ENCODE measurements around the gene SCFD1.

DNA sequence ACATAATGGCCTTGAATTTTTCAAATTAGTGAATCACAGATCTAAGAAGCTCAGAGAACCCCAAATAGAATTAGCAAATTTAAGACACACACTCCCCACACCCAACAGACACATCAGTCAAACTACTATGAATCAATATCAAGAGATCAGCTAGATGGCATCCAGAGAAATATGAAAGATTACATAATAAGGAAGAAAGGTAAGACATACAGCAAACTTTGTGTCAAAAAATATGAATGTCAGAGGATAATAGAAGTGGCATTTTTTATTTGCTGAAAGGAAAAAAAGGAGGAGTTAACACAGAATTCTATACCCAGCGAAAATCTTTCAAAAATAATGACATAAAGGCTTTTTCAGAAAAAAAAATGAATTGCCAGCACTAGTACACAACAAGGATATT is 141.8 kb downstream of the SCFD1 start:
- no peak for TF ChIP-seq POLR2AphosphoS5 (IDR thresholded peaks at IDR 0.05; ENCODE audit: low read depth, low read length)
- TF ChIP-seq POLR2A (IDR thresholded peaks at IDR 0.05; ENCODE audit: low read depth, low read length), result no peak
- no peak for TF ChIP-seq TAF1 (IDR thresholded peaks at IDR 0.05; ENCODE audit: borderline replicate concordance, low read depth, low read length)
